ENCODE results near the gene SMAP1.

DNA sequence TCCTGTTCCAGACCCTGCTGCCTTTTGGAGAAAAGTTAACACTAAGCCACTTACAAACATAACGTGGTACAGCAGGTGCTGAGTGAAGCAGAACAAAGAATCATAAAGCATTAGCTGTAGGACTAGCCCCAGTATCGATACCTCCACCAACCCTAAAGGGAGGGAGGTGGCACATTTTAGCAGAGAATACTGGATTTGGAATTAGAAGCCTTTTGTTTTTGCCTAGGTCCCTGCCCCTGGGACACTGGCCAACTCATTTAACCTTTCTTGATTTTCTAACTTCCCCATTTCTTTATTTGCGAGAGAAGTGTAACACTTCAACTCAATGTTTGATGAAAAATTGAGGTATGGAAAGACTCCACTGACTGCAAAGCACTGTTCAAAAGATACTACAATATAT lies 195.7 kb downstream of the SMAP1 start:
- TF ChIP-seq CTCF (IDR thresholded peaks at IDR 0.05) = no peak
- no peak for TF ChIP-seq POLR2A (IDR thresholded peaks at IDR 0.05)

All from adrenal gland (tissue), 5 donors.